BE2C (cell line): ENCODE results near the gene MB21D2.

Experiments used
- DNase-seq: peaks from one replicate; pipeline ENCODE4 v3.0.0-alpha.2; 2020
- H3K27me3 ChIP-seq: fragments of 250-450 bp; sonication (Bioruptor Pico); 2 replicates; pipeline ENCODE4 v1.5.1; 2020; ENCODE audit warnings: mild to moderate bottlenecking
- H3K36me3 ChIP-seq: fragments of 250-450 bp; sonication (Bioruptor Pico); 2 replicates; pipeline ENCODE4 v1.5.1; 2020; ENCODE audit warnings: mild to moderate bottlenecking
- H3K4me1 ChIP-seq: fragments of 250-450 bp; sonication (Bioruptor Pico); 2 replicates; pipeline ENCODE4 v1.5.1; 2020
- H3K4me3 ChIP-seq: 2 replicates; pipeline ENCODE4 v1.5.1; 2011; ENCODE audit warnings: low read depth, low read length
- H3K9me3 ChIP-seq: fragments of 250-450 bp; sonication (Bioruptor Pico); 2 replicates; pipeline ENCODE4 v1.5.1; 2020
- TF ChIP-seq, protein P1 (sequence below): IDR thresholded peaks from 2 replicates; pipeline ENCODE4 v1.5.1; 2012; ENCODE audit warnings: mild to moderate bottlenecking, low read depth, low read length

MB21D2 gene

DNA sequence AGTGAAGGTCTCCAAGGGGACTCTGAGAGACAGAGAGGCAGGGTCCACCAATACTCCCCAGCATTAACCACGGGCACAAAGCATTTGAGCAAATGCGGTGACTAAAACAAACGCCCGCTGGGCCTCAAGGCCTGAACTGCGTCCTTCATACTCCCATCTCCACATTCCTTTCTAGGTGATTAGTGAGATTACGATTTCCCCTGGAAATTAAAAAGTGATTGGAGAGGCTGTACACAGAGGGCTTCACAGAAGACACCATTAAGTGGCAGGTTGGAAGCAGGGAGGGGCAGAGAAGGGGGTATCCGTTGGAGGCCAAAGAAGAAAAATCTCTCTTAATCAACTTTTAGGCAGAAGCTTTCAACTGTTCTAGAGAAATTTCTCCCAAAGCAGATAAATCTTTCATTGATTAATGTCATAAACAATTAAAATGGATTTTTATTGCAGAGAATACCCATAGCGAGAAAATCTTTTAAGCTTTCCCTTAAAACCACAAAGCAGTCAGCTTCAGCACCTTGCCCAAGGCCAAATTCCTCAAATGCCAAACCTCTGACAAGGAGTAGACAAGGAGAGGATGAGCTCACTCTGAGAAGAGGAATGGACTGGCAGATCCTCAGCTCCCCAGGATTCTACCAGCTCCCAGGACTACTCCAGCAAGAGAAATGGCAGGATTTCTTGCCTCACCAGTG, 38.2 kb downstream of the MB21D2 start:
- TF ChIP-seq, protein P1, sequence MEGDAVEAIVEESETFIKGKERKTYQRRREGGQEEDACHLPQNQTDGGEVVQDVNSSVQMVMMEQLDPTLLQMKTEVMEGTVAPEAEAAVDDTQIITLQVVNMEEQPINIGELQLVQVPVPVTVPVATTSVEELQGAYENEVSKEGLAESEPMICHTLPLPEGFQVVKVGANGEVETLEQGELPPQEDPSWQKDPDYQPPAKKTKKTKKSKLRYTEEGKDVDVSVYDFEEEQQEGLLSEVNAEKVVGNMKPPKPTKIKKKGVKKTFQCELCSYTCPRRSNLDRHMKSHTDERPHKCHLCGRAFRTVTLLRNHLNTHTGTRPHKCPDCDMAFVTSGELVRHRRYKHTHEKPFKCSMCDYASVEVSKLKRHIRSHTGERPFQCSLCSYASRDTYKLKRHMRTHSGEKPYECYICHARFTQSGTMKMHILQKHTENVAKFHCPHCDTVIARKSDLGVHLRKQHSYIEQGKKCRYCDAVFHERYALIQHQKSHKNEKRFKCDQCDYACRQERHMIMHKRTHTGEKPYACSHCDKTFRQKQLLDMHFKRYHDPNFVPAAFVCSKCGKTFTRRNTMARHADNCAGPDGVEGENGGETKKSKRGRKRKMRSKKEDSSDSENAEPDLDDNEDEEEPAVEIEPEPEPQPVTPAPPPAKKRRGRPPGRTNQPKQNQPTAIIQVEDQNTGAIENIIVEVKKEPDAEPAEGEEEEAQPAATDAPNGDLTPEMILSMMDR, result no peak
- no peak for DNase-seq

DNA sequence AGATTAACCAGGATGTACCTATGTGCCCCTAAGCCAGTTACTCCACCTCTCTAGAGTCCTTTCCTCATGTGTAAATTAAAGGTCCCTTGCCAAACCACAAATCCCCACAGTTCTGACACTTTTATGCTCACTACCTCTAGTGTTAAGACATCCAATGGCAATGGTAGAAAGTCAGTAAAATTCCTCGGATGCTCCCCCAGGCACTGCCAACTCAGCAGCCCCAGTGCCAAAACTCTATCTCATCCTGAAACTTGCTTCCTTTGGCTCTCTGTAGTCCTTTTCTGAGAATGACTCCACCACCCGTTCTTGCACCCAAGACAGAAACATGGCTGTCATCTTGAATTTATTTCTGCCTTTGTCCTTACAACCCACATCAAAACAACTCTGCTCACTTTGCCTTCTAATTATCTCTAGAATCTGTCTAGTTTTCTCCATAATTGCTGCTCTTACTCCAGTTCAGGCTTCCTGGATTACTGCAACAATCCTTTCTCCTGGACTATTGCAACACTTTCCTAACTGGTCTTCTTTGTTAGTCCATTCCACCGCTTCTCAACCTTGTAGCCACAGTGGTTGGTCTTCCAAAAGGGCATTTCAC, 41.6 kb downstream of the MB21D2 start:
- Histone ChIP-seq H3K27me3 (no peaks in the 10 kb centered on the region), H3K9me3 (no peaks in the 10 kb centered on the region), H3K4me3 (no peak overlapping the region), H3K4me1 (no peaks in the 10 kb centered on the region), H3K36me3 (no peaks in the 10 kb centered on the region)
- DNase-seq, result no peak
- TF ChIP-seq, protein P1, result no peak

More for the DNA sequence above, 38.2 kb downstream of the MB21D2 start:
- no peak overlapping the region for H3K4me3 ChIP-seq
- H3K4me1 ChIP-seq, result no peaks in the 10 kb centered on the region
- no peaks in the 10 kb centered on the region for H3K36me3 ChIP-seq
- H3K27me3 ChIP-seq, result no peaks in the 10 kb centered on the region
- H3K9me3 ChIP-seq, result no peaks in the 10 kb centered on the region

DNA sequence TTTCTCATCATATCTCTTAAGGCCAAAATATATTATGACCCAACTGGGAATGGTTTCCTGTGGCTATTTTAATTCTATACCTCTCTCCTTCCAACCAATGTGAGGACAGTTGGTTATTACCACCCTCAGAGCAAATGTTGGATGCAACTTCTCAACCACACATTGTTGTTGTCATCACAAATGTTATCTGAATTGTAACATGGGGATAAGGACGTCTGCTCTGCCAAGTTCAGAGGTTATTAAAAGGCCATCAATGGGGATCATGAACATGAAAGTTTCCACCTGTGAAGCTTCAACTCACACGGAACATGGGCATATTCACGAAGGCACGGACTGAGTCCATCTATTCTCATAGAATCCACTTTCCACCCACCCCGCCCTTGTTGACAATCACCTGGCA, 46.8 kb downstream of the MB21D2 start:
- TF ChIP-seq, protein P1, result no peak
- DNase-seq, result no peak
- Histone ChIP-seq H3K27me3 (no peaks in the 10 kb centered on the region), H3K4me1 (no peaks in the 10 kb centered on the region), H3K36me3 (no peaks in the 10 kb centered on the region), H3K4me3 (no peak overlapping the region), H3K9me3 (no peaks in the 10 kb centered on the region)

DNA sequence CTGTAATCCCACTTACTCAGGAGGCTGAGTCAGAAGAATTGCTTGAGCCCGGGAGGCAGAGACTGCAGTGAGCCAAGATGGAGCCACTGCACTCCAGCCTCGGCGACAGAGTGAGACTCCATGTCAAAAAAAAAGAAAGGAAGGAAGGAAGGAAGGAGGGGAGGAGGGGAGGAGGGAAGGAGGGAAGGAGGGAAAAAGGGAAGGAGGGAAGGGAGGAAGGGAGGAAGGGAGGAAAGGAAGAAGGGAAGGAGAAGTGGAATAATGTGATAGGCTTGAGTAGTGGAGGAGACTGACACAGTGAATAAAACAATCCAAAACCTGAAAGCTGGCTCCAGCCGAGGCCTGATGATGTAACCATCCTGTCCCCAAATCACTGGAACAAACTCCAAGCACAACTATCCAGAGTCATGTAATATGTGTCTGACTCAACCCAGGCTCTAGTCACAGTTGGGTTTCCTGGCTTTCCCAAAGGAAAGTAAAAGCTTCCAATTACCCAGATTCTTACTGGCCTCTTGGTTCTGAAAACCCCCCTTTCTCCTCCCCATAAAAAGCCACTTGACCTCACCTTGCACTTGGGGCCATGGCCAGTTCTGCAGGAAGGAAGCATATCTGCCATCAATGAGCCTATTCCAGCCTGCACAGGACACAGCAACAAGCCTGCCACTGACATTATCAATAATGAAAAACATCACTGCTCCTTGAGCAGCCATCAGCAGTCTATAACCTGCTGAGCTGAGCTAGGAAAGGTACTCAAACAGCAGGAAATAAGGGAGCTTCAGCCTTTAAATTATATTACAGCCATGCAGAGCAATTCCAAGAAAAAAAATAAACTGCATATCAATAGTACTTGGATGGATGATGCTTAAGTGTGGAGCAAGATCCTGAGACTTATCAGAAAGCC, 48.3 kb downstream of the MB21D2 start:
- DNase-seq, result no peak
- H3K9me3 ChIP-seq, result no peaks in the 10 kb centered on the region
- no peaks in the 10 kb centered on the region for H3K27me3 ChIP-seq
- TF ChIP-seq, protein P1, result no peak
- no peaks in the 10 kb centered on the region for H3K36me3 ChIP-seq
- H3K4me1 ChIP-seq, result no peaks in the 10 kb centered on the region
- no peak overlapping the region for H3K4me3 ChIP-seq

DNA sequence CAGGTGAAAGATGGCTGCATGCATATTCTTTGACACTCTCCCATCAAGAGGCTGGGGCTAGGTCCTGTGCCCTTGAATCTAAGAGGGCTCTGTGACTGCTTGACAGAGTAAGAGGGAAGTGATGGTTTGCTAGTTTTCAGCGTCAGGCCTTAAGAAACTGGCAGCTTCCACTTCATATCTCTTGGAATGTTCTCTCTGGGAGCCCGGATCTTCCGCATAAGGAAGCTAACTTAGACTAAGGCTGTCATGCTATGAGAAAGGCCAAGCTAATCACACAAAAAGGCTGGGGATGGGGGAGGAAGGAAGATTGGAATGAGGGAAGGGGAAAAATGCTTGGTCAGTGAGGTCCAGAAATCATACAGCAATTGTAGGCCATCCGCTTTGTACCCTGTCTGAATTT, 50.0 kb downstream of the MB21D2 start:
- no peaks in the 10 kb centered on the region for H3K4me1 ChIP-seq
- H3K27me3 ChIP-seq, result no peaks in the 10 kb centered on the region
- no peaks in the 10 kb centered on the region for H3K36me3 ChIP-seq
- H3K9me3 ChIP-seq, result no peaks in the 10 kb centered on the region
- TF ChIP-seq, protein P1, result no peak
- no peak overlapping the region for H3K4me3 ChIP-seq
- DNase-seq, result no peak
